Hepatocyte (in vitro differentiated cells): ENCODE results near the gene LYL1. TPM values are rescaled to one million over a fixed set of nuclear protein-coding genes. Genes with fewer than 3 reads are reported as not detected.

Source experiments
- DNase-seq: peaks from one replicate; pipeline ENCODE4 v3.0.0-alpha.2; 2016; ENCODE audit warnings: low spot score
- H2AFZ ChIP-seq: fragments of 200-600 bp; sonication (generic); 2 replicates; pipeline ENCODE4 v1.6.0; 2016; ENCODE audit warnings: antibody characterized with exemption, mild to moderate bottlenecking
- H3K27ac ChIP-seq: fragments of 200-600 bp; sonication (generic); 2 replicates; pipeline ENCODE4 v1.5.1; 2016; ENCODE audit warnings: mild to moderate bottlenecking
- H3K27me3 ChIP-seq: fragments of 200-600 bp; sonication (generic); 2 replicates; pipeline ENCODE4 v1.6.1; 2016
- H3K36me3 ChIP-seq: fragments of 200-600 bp; sonication (generic); replicated peaks from 2 replicates; pipeline ENCODE4 v1.5.1; 2016; ENCODE audit warnings: low read depth; ENCODE audit not compliant: insufficient read depth
- H3K4me1 ChIP-seq: fragments of 200-600 bp; sonication (generic); 2 replicates; pipeline ENCODE4 v1.5.1; 2016; ENCODE audit warnings: mild to moderate bottlenecking, moderate library complexity; ENCODE audit not compliant: insufficient read depth
- H3K4me2 ChIP-seq: fragments of 200-600 bp; sonication (generic); 2 replicates; pipeline ENCODE4 v1.6.0; 2016
- H3K4me3 ChIP-seq: fragments of 200-600 bp; sonication (generic); 2 replicates; pipeline ENCODE4 v1.5.1; 2016; ENCODE audit warnings: mild to moderate bottlenecking
- H3K79me2 ChIP-seq: fragments of 200-600 bp; sonication (generic); 2 replicates; pipeline ENCODE4 v1.6.0; 2017; ENCODE audit warnings: mild to moderate bottlenecking
- H3K9me2 ChIP-seq: fragments of 200-600 bp; sonication (generic); replicated peaks from 2 replicates; pipeline ENCODE4 v1.6.0; 2017; ENCODE audit warnings: mild to moderate bottlenecking; ENCODE audit not compliant: insufficient read depth
- H3K9me3 ChIP-seq: fragments of 200-600 bp; sonication (generic); 2 replicates; pipeline ENCODE4 v1.5.1; 2016; ENCODE audit warnings: low read depth, mild to moderate bottlenecking
- H4K20me1 ChIP-seq: fragments of 200-600 bp; sonication (generic); 2 replicates; pipeline ENCODE4 v1.6.0; 2016; ENCODE audit warnings: mild to moderate bottlenecking; ENCODE audit not compliant: insufficient read depth, poor library complexity, severe bottlenecking
- EZH2 ChIP-seq: fragments of 200-600 bp; sonication (generic); IDR thresholded peaks from 2 replicates; pipeline ENCODE4 v1.6.1; 2016; ENCODE audit warnings: antibody characterized with exemption, mild to moderate bottlenecking, borderline replicate concordance
- EZH2phosphoT487 ChIP-seq: fragments of 200-600 bp; sonication (generic); IDR thresholded peaks from one replicate; pipeline ENCODE4 v1.6.1; 2018; ENCODE audit warnings: antibody characterized with exemption, mild to moderate bottlenecking, low read depth, moderate library complexity; ENCODE audit not compliant: unreplicated experiment, severe bottlenecking
- WGBS: methylation state at CpG from one replicate; pipeline ENCODE4 v1.1.6; 2016; ENCODE audit warnings: low lambda C conversion rate; ENCODE audit errors: missing lambda C conversion rate; 5-methylcytosine and 5-hydroxymethylcytosine counted together
- polyA plus RNA-seq: library from polyadenylated mRNA; unstranded; fragments of >200 nt; fragmentation: Nextera tagmentation; extraction: Ambion mirVana; gene quantifications from 2 replicates; pipeline ENCODE4 v1.2.1, GENCODE V29; 2016
- total RNA-seq: library from RNA; depleted of rRNA; stranded (reverse); fragments of >200 nt; gene quantifications from 2 replicates; pipeline ENCODE4 v1.2.3, GENCODE V29; 2014
- TF ChIP-seq, protein P1 (sequence below): fragments of 200-600 bp; sonication (generic); IDR thresholded peaks from 2 replicates; pipeline ENCODE4 v1.5.1; 2016; ENCODE audit warnings: antibody characterized with exemption, mild to moderate bottlenecking; ENCODE audit not compliant: poor library complexity

LYL1 gene
- total and polyA plus RNA-seq, 2 experiments from 2014 or later: 0.47 to 1.4 TPM

- H3K4me3 ChIP-seq: no peak overlapping the region
- no peaks in the 10 kb centered on the region for H3K4me1 ChIP-seq
- WGBS: 95% methylated on average over 38 of the region's 40 CpGs
- no peak for DNase-seq
- H3K9me3 ChIP-seq: no peaks in the 10 kb centered on the region
- H3K27me3 ChIP-seq: no peaks in the 10 kb centered on the region
- no peak overlapping the region for H3K4me2 ChIP-seq
- H3K9me2 ChIP-seq: no peaks in the 10 kb centered on the region
- no peaks in the 10 kb centered on the region for H3K36me3 ChIP-seq
- peaks cover 3% of the 10 kb centered on the region for H4K20me1 ChIP-seq
- H3K27ac ChIP-seq: no peak overlapping the region
- TF ChIP-seq EZH2phosphoT487 (no peak), EZH2 (no peak)
- TF ChIP-seq, protein P1, sequence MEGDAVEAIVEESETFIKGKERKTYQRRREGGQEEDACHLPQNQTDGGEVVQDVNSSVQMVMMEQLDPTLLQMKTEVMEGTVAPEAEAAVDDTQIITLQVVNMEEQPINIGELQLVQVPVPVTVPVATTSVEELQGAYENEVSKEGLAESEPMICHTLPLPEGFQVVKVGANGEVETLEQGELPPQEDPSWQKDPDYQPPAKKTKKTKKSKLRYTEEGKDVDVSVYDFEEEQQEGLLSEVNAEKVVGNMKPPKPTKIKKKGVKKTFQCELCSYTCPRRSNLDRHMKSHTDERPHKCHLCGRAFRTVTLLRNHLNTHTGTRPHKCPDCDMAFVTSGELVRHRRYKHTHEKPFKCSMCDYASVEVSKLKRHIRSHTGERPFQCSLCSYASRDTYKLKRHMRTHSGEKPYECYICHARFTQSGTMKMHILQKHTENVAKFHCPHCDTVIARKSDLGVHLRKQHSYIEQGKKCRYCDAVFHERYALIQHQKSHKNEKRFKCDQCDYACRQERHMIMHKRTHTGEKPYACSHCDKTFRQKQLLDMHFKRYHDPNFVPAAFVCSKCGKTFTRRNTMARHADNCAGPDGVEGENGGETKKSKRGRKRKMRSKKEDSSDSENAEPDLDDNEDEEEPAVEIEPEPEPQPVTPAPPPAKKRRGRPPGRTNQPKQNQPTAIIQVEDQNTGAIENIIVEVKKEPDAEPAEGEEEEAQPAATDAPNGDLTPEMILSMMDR: no peak
- peaks cover 13% of the 10 kb centered on the region for H3K79me2 ChIP-seq
- H2AFZ ChIP-seq: no peak overlapping the region
These were observed 35.7 kb upstream of the LYL1 start for GRCh38 chr19:13138171-13138915.

GRCh38 chr19:13137290-13137794 lies 34.7 kb upstream of the LYL1 start:
- Histone ChIP-seq H3K4me2 (no peak overlapping the region), H3K9me2 (no peaks in the 10 kb centered on the region), H3K4me1 (no peaks in the 10 kb centered on the region), H3K79me2 (peaks cover 23% of the 10 kb centered on the region), H3K4me3 (no peak overlapping the region), H3K36me3 (no peaks in the 10 kb centered on the region), H3K27ac (no peak overlapping the region), H4K20me1 (peaks cover 3% of the 10 kb centered on the region), H3K27me3 (no peaks in the 10 kb centered on the region), H2AFZ (no peak overlapping the region), H3K9me3 (no peaks in the 10 kb centered on the region)
- 98% methylated on average over 21 of the region's 28 CpGs for WGBS
- no peak for DNase-seq
- TF ChIP-seq EZH2 (no peak), EZH2phosphoT487 (no peak)
- TF ChIP-seq, protein P1: no peak

GRCh38 chr19:13135068-13136062 lies 32.7 kb upstream of the LYL1 start:
- no peak for TF ChIP-seq EZH2
- 97% methylated on average over 52 of the region's 60 CpGs for WGBS

DNA sequence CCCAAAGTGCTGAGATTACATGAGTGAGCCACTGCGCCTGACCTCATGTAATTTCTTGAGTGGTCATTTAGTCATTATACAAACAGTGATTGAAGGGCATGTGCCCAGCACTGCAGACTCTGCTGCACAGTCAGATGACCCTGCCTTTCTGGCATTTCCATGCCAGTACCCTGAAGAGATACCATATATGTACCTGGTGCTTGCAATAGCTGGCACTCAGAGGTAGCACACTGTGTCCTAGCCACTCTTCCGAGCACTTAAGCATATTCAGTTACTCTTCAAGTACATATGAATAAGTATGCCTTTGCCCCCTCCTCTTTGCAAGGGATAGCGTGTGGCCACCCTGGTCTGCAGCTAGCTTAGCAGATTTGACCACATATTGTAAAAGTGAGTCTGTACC lies 32.0 kb upstream of the LYL1 start:
- TF ChIP-seq, protein P1: no peak
- TF ChIP-seq EZH2phosphoT487 (no peak), EZH2 (no peak)
- H3K4me1 ChIP-seq: no peaks in the 10 kb centered on the region
- DNase-seq: no peak
- H3K4me3 ChIP-seq: no peak overlapping the region
- 93% methylated on average over 3 of the region's 3 CpGs for WGBS
- H3K4me2 ChIP-seq: no peak overlapping the region
- no peaks in the 10 kb centered on the region for H3K9me2 ChIP-seq
- H3K79me2 ChIP-seq: peaks cover 49% of the 10 kb centered on the region
- H3K27ac ChIP-seq: no peak overlapping the region
- H3K9me3 ChIP-seq: no peaks in the 10 kb centered on the region
- no peaks in the 10 kb centered on the region for H3K27me3 ChIP-seq
- H4K20me1 ChIP-seq: peaks cover 16% of the 10 kb centered on the region
- H3K36me3 ChIP-seq: no peaks in the 10 kb centered on the region
- H2AFZ ChIP-seq: no peak overlapping the region

More at GRCh38 chr19:13135068-13136062, 32.7 kb upstream of the LYL1 start:
- H3K27me3 ChIP-seq: no peaks in the 10 kb centered on the region
- no peaks in the 10 kb centered on the region for H3K4me1 ChIP-seq
- no peak overlapping the region for H3K4me3 ChIP-seq
- DNase-seq: no peak
- H2AFZ ChIP-seq: no peak overlapping the region
- H3K27ac ChIP-seq: no peak overlapping the region
- no peaks in the 10 kb centered on the region for H3K9me3 ChIP-seq
- H3K9me2 ChIP-seq: no peaks in the 10 kb centered on the region
- H4K20me1 ChIP-seq: peaks cover 11% of the 10 kb centered on the region
- peaks cover 42% of the 10 kb centered on the region for H3K79me2 ChIP-seq
- no peak overlapping the region for H3K4me2 ChIP-seq
- no peaks in the 10 kb centered on the region for H3K36me3 ChIP-seq
